GM12892 (cell line): ENCODE measurements around the gene LCE2C.
"Not testable (repeated sequence)": the region's sequence is repeated elsewhere in the genome, so short reads cannot be mapped to it uniquely, and the experiment has no call there.

Experiments used
- POLR2A ChIP-seq: IDR thresholded peaks from 2 replicates; pipeline ENCODE4 v1.6.1; 2011; ENCODE audit warnings: low read depth, low read length, control low read depth
- POLR2AphosphoS5 ChIP-seq: IDR thresholded peaks from 2 replicates; pipeline ENCODE4 v1.6.1; 2011; ENCODE audit warnings: low read depth, low read length, control low read depth
- TAF1 ChIP-seq: IDR thresholded peaks from 2 replicates; pipeline ENCODE4 v1.6.1; 2011; ENCODE audit warnings: low read depth, mild to moderate bottlenecking, control low read depth, low read length, borderline replicate concordance

- TF ChIP-seq POLR2A, POLR2AphosphoS5, TAF1: not testable (repeated sequence)
Measured at GRCh38 chr1:152666171-152666570, 8.9 kb upstream of the LCE2C start.
